ENCODE measurements around the gene MACO1.

MACO1 gene

GRCh38 chr1:25469177-25469576 lies 38.5 kb downstream of the MACO1 start:
- H3K36me3 ChIP-seq (ENCODE audit: low read length), result 0 out of 2 replicates have a peak, but pooled peaks cover 4% of the 10 kb centered on the region
- H3K9ac ChIP-seq (ENCODE audit: low read length), result no peak overlapping the region
- H3K79me2 ChIP-seq (ENCODE audit: insufficient read depth, low read length), result peaks cover 9% of the 10 kb centered on the region; the same call in 1 of the 2 replicates
- H3K9me2 ChIP-seq (replicated peaks; ENCODE audit: insufficient read depth, low read length), result no peaks in the 10 kb centered on the region
- H3F3A ChIP-seq (ENCODE audit: insufficient read depth), result 0 out of 2 replicates have a peak, but pooled peaks cover 3% of the 10 kb centered on the region
- H3K27ac ChIP-seq (ENCODE audit: low read depth, low read length), result no peak overlapping the region
- no peak overlapping the region for H3K4me3 ChIP-seq (ENCODE audit: insufficient read depth, low read length, poor library complexity, severe bottlenecking)
- H2AFZ ChIP-seq (ENCODE audit: low read depth, low read length, severe bottlenecking), result no peak overlapping the region
- no peak overlapping the region for H3K4me2 ChIP-seq (ENCODE audit: low read depth, low read length, poor library complexity, severe bottlenecking)
- H3K9me3 ChIP-seq (ENCODE audit: insufficient read depth, low read length), result no peaks in the 10 kb centered on the region
- no peak for TF ChIP-seq EZH2phosphoT487 (conservative IDR thresholded peaks at IDR 0.05; ENCODE audit: low read length)
- TF ChIP-seq, protein P1, sequence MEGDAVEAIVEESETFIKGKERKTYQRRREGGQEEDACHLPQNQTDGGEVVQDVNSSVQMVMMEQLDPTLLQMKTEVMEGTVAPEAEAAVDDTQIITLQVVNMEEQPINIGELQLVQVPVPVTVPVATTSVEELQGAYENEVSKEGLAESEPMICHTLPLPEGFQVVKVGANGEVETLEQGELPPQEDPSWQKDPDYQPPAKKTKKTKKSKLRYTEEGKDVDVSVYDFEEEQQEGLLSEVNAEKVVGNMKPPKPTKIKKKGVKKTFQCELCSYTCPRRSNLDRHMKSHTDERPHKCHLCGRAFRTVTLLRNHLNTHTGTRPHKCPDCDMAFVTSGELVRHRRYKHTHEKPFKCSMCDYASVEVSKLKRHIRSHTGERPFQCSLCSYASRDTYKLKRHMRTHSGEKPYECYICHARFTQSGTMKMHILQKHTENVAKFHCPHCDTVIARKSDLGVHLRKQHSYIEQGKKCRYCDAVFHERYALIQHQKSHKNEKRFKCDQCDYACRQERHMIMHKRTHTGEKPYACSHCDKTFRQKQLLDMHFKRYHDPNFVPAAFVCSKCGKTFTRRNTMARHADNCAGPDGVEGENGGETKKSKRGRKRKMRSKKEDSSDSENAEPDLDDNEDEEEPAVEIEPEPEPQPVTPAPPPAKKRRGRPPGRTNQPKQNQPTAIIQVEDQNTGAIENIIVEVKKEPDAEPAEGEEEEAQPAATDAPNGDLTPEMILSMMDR (IDR thresholded peaks at IDR 0.05; ENCODE audit: insufficient read depth, low read length, poor library complexity, severe bottlenecking), result no peak
- no peaks in the 10 kb centered on the region for H3K27me3 ChIP-seq (ENCODE audit: low read length)
- H4K20me1 ChIP-seq (ENCODE audit: low read depth, low read length), result no peaks in the 10 kb centered on the region

- Histone ChIP-seq H2AFZ (ENCODE audit: low read depth, low read length, severe bottlenecking) (no peak overlapping the region), H3K27ac (ENCODE audit: low read depth, low read length) (no peak overlapping the region), H3K9me2 (replicated peaks; ENCODE audit: insufficient read depth, low read length) (no peaks in the 10 kb centered on the region), H3K36me3 (ENCODE audit: low read length) (0 out of 2 replicates have a peak, but pooled peaks cover 4% of the 10 kb centered on the region), H3K79me2 (ENCODE audit: insufficient read depth, low read length) (peaks cover 9% of the 10 kb centered on the region; the same call in 1 of the 2 replicates), H3K27me3 (ENCODE audit: low read length) (no peaks in the 10 kb centered on the region), H3K9ac (ENCODE audit: low read length) (no peak overlapping the region), H3K9me3 (ENCODE audit: insufficient read depth, low read length) (no peaks in the 10 kb centered on the region), H4K20me1 (ENCODE audit: low read depth, low read length) (no peaks in the 10 kb centered on the region), H3K4me2 (ENCODE audit: low read depth, low read length, poor library complexity, severe bottlenecking) (no peak overlapping the region), H3F3A (ENCODE audit: insufficient read depth) (0 out of 2 replicates have a peak, but pooled peaks cover 3% of the 10 kb centered on the region), H3K4me3 (ENCODE audit: insufficient read depth, low read length, poor library complexity, severe bottlenecking) (no peak overlapping the region)
- TF ChIP-seq, protein P1 (IDR thresholded peaks at IDR 0.05; ENCODE audit: insufficient read depth, low read length, poor library complexity, severe bottlenecking), result no peak
- TF ChIP-seq EZH2phosphoT487 (conservative IDR thresholded peaks at IDR 0.05; ENCODE audit: low read length), result no peak
Observed at GRCh38 chr1:25472471-25472870, 41.8 kb downstream of the MACO1 start.

- no peak overlapping the region for H3K4me2 ChIP-seq (ENCODE audit: low read depth, low read length, poor library complexity, severe bottlenecking)
- no peaks in the 10 kb centered on the region for H4K20me1 ChIP-seq (ENCODE audit: low read depth, low read length)
- 0 out of 2 replicates have a peak, but pooled peaks cover 4% of the 10 kb centered on the region for H3K36me3 ChIP-seq (ENCODE audit: low read length)
- H3K4me3 ChIP-seq (ENCODE audit: insufficient read depth, low read length, poor library complexity, severe bottlenecking), result no peak overlapping the region
- H3K27me3 ChIP-seq (ENCODE audit: low read length), result no peaks in the 10 kb centered on the region
- H3F3A ChIP-seq (ENCODE audit: insufficient read depth), result 0 out of 2 replicates have a peak, but pooled peaks cover 3% of the 10 kb centered on the region
- peaks cover 6% of the 10 kb centered on the region; the same call in 1 of the 2 replicates for H3K79me2 ChIP-seq (ENCODE audit: insufficient read depth, low read length)
- H3K9me3 ChIP-seq (ENCODE audit: insufficient read depth, low read length), result no peaks in the 10 kb centered on the region
- H3K9ac ChIP-seq (ENCODE audit: low read length), result no peak overlapping the region
- H2AFZ ChIP-seq (ENCODE audit: low read depth, low read length, severe bottlenecking), result no peak overlapping the region
- no peak for TF ChIP-seq EZH2phosphoT487 (conservative IDR thresholded peaks at IDR 0.05; ENCODE audit: low read length)
- TF ChIP-seq, protein P1 (IDR thresholded peaks at IDR 0.05; ENCODE audit: insufficient read depth, low read length, poor library complexity, severe bottlenecking), result no peak
- no peaks in the 10 kb centered on the region for H3K9me2 ChIP-seq (replicated peaks; ENCODE audit: insufficient read depth, low read length)
- H3K27ac ChIP-seq (ENCODE audit: low read depth, low read length), result no peak overlapping the region
Observed at GRCh38 chr1:25473653-25474225, 43.0 kb downstream of the MACO1 start.

Data from SU-DHL-6 (cell line).